COLO829 (cell line): ENCODE data around the gene NCEH1.
A peak's percentile ranks its signal among the peaks of the same experiment; 100 is the strongest.
"Not testable (repeated sequence)": the region's sequence is repeated elsewhere in the genome, so short reads cannot be mapped to it uniquely, and the experiment has no call there.

ENCODE experiments used
- DNase-seq: peaks from one replicate; pipeline ENCODE4 v3.0.0; 2012; ENCODE audit warnings: low spot score

The NCEH1 gene, protein sequence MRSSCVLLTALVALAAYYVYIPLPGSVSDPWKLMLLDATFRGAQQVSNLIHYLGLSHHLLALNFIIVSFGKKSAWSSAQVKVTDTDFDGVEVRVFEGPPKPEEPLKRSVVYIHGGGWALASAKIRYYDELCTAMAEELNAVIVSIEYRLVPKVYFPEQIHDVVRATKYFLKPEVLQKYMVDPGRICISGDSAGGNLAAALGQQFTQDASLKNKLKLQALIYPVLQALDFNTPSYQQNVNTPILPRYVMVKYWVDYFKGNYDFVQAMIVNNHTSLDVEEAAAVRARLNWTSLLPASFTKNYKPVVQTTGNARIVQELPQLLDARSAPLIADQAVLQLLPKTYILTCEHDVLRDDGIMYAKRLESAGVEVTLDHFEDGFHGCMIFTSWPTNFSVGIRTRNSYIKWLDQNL

DNA sequence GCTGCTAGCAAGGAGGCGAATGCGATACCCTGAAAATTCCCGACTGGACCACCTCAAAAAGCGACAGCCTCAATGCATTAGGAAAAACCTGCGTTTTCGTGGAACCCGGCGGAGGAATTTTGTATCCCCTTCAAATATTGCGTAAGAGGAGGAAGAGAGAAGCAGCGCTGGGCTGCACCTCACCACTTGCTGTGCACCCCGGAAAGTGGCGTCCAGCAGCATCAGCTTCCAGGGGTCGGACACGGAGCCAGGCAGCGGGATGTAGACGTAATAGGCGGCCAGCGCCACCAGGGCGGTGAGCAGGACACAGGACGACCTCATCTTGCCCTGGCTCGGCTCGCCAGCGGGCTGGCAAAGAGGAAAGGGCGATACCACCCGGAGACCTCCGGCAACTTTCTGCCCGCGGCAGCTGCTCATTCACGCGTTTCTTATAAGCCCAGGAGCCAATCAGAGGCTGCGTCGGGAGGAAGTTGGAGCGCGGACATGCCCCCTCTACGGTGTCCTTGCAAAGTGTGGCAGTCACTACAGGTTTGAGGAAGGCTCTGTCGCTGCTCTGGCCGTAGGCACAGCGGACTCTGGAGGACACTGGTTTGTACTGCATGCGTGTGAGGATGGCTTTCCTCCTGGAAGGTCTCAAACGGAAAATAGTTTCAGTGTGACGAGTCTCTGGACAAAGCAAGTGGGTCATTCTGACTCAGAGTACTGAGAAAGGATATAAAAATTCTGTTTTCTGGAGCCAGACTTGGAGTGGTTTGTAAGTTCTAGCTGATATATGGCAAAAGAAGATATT lies at the start of gene NCEH1:
Gene NCEH1, minus strand, starts transcription at position 404 of the 790 bp plus-strand sequence. Its CDS starts 83 bp downstream, at position 321.
- DNase-seq: peak; percentile 94

DNA sequence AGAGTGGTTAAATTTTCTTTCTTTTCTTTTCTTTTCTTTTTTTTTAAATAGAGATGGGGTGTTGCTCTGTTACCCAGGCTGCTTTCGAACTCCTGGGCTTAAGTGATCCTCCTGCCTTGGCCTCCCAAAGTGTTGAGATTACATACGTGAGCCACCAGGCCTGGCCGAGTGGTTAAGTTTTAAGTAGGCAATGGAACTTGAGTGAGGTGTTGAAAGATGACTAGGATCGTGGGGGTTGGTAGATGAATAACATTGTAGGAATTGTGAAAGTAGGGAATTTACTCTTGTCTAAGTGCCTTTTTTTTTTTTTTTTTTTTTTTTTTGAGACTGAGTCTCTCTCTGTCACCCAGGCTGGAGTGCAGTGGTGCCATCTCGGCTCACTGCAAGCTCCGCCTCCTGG lies 49.5 kb upstream of the NCEH1 start:
- DNase-seq: not testable (repeated sequence)

DNA sequence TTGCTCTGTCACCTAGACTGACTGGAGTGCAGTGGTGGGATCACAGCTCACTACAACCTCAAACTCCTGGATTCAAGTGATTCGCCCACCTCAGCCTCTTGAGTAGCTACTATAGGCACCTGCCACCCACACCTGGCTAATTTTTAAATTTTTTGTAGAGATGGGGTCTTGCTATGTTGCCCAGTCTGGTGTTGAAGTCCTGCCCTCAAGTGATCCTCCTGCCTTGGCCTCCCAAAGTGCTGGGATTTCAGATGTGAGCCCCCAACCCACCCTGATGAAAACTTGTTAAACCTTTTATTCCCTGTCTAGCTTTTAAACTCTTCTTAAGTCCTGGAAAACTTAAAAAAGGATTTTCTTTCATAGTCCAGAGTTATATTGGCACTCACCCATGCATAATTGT lies 42.3 kb upstream of the NCEH1 start:
- DNase-seq: no peak

DNA sequence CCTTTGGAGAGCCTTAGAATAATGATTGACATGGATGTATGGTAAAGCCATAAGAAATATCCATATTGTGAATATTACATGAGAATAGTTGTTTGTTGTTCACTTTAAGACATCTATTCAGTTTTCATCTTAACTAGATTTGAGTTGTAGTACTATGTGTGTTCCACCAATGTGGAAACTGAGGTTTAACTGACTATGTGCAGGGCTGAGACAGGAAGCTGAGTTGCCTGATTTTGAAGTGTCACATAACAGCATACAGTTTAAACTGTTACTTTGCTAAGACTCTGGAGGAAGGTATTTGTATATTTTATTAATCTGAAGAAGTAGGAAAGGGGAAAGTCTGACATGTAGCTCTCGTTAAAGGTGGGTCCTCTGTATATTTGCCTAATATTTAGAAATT lies 41.8 kb upstream of the NCEH1 start:
- no peak for DNase-seq

DNA sequence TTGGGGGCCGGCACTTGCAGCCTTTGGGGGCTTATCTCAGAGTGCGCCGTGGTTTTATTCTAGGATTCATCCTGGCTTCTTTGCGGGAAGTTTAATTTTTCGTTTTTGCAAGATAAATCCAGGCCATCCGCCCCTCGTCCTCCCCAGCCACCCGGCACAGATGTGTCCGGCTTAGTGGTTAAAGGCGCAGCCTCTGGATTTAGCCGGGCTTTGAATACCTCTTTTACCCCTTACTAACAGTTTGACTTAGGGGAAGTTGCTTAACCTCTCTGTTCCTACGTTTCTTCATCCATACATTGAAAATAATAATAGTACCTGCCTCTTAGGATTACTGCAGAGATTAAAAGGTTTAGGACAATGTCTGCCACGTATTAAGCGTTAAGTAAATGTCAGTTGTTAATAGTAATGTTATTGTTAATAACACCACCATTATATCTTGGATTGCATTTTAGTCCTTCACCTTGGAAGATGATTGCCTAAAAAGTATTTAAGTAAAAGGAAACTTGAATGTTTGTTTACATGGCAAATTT lies 40.4 kb upstream of the NCEH1 start:
- peak; percentile 31 for DNase-seq

DNA sequence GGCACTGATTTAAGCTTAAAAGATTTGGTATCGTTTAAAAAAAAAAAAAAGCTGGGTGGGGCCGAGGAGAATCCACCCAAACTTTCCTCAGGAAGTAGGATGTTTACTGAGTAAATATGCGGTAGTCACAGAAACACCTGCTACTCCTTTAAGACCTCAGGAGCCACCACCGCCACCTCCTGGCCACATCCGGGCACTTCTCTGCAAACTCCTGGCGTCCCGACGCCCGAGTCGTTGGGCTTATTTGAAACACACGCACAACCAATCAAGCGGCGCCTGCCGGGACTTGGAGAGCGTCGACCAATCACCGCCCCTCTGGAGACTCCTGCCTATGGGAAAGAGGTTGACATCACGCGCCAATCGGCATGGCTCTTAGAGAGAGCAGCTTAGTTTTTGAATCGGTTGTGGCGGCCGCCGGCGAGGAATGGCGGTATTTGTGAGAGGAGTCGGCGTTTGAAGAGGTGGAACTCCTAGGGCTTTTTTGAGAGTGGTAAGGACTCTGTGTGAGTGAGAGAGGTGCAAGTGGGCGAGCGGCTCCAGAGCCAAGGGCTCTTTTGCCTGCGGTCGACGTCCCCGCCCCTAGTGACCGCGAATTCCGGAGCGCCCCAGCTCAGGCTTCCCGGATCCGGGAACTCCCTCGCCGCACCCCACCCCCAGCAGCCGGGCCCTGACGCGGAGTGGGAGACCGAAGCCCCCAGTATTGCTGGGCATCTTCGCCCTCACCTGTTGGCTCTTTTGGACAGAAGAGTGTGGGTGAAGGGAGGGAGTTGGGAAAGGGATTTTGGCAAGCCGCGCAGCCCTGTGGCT lies 39.7 kb upstream of the NCEH1 start, which contains the start of gene ECT2:
Gene ECT2, plus strand, starts transcription at position 359 of the 807 bp plus-strand sequence. CDS start 3,805 bp downstream, outside the sequence.
- peak; percentile 99 for DNase-seq

DNA sequence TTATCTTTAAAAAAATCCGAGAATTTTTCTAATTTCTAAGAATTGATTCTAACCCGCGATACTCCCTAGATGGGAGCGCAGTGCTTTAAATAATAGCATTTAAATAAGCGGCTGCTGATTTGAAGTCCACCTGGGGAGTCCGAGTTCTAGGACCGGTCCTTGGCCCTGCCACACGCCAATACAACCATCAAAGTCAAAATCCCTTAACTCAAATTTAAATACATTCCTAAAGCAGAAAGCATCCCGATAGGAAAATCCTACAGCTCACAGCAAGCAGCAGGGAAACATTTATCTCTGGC lies 39.2 kb upstream of the NCEH1 start:
- DNase-seq: no peak

DNA sequence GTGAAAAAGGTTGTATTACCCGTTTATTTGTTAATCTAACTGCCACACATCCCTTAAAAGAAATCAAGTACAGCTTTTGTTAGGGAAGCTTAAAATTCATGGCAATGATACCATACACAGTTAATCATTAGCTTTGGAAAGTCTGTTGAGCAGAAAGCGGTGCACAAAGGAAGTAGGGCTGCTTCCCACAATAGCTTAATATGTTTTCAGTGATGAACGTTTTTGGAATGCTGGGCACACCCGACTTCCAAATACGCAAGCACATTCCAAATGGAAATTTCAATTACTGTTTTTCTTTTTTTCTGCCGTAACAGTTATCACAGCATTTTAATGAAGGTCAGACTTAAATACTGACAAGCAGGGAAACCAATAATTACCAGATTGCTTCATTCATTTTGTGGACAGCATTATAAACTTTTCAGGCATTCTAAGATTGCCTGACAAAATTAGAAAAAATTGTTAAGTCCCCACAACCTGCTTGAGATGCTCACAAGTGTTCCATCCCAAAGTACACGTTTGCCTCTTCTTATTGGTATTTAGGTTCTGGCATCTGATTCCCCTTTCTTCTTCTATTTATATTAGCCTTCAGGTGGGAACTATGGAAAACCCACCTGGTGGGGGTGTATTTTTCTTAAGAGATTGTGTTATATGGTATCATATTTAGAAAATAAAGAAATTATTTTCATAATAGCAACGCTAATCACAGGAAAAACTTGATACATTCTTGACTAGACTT lies 38.5 kb upstream of the NCEH1 start:
- DNase-seq: peak; percentile 68

DNA sequence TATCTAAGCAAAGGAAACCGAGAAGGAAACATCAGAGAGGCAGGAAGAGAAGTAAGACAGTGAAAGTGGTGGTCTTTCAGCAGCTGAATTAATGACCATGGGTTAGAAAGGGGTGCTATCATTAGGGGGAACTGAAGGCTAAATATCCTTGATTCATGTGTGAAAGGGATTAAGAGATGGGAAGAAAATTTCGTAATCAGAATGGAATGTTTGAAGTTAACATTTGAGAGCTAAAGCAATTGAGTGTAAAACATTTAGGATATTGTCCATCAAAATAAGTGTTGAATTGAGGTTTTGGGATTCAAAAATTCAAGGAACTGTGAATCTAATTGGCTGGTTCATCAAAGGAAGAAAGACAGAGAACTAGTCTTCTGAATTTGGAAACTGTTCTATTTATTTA lies 35.6 kb upstream of the NCEH1 start:
- no peak for DNase-seq

DNA sequence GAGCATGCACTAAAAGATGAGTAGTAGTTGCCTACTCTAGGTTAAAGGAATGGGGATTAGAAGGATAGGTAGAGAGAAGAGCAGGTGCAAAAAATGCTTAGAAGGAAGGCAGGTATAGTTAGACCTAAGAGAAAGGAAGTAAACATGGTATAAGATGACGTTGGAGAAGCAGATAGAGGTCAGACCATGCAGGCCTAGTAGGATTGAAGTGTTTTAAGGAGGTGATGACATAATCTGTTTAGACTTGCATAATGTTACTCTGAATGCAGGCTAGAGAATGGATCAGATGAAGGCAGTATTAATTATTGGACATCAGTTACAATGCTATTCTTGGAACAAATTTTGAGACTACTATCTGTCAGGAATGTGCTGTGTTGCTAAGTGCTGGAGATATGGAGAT lies 28.6 kb upstream of the NCEH1 start:
- DNase-seq: no peak

DNA sequence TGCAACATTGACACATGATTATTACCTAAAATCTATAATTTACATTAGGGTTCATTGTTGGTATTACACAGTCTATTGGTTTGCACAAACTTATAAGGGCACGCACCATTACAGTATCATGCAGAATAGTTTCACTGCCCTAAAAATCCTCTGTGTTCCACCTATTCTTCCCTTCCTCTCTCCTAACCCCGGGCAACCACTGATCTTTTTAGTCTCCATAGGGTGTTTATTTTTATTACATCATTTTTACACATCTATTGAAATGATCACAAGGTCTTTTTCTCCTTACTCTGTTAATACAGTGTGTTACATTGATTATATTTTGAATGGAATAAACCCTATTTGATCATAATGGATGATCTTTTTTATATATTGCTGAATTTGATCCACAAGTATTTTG lies 24.1 kb upstream of the NCEH1 start:
- no peak for DNase-seq

DNA sequence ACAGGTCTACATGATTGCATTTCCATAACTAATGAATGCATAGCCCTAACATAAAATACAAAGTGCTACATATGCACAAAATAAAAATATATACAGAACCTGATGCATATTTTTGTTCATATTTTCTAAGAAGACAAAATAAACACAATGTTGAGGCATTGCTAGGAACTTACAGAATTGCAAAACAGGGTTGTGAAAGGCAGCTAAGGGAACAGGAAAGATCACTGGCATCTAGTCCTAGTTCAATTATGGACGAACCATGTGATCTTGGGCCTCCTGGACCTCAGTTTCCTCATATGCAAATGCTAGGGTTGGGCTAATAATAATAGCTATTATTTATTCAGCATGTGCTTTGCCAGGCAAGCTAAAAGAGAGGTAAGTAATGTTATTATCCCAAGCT lies 15.5 kb upstream of the NCEH1 start:
- DNase-seq: no peak

DNA sequence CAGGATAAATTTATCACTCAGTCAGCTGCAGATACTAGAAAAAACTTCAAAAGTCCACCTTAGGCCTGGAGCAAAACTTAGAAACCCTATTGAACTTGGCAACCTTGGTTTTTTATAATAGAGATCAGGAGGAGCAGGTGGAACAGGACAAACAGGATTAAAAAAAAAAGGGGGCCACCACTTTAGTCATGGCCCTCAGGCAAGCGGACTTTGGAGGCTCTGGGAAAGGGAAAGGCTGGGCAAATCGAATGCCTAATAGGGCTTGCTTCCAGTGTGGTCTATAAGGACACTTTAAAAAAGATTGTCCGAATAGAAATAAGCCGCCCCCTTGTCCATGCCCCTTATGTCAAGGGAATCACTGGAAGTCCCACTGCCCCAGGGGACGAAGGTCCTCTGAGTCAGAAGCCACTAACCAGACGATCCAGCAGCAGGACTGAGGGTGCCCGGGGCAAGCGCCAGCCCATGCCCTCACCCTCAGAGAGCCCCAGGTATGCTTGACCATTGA lies 11.7 kb upstream of the NCEH1 start:
- not testable (repeated sequence) for DNase-seq

DNA sequence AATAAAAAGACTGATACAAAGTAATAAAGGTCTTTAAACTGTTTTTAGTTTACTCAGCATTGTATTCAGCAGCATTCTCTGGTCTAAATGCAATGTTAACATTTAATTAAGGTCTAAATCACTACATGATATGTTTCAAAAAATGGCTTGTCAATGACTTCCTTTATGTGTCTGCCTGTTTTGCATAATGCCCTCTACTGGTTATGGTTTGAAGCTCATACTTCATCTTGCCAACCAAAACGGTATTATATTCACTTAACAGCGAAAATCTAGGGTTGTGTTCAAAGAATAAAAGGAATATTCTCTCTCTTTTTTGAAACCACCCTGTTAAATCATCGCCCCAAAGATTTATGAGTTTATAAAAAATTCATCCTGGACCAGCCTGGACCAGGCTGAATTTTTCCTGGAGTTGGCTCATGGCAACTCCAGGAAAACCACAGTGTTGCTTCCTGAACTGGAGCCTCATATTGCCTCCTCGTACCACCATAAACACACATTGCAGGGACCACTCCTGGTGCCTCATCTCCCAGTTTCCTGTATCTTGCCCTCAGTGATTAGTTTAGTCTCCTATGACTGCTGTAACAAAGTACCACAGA lies 6.7 kb upstream of the NCEH1 start:
- peak; percentile 76 for DNase-seq

DNA sequence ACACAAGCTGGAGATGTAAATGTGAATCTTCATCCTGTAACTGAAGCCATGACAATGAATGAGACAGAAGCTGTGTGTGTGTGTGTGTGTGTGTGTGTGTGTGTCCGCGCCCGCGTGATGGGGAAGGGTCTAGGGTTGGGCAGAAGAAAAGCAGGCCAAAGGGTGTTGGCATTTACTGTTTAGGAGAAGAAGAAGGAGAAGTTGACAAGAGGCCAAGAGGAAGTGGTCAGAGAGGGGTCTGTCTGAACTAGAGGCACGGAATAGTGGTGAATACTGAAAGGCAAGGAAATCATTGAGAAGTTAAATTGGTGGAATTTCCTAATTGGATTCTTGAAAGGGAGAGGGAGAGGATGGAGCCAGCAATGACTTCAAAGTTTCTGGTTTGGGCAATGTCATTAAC lies 5.6 kb upstream of the NCEH1 start:
- DNase-seq: no peak

DNA sequence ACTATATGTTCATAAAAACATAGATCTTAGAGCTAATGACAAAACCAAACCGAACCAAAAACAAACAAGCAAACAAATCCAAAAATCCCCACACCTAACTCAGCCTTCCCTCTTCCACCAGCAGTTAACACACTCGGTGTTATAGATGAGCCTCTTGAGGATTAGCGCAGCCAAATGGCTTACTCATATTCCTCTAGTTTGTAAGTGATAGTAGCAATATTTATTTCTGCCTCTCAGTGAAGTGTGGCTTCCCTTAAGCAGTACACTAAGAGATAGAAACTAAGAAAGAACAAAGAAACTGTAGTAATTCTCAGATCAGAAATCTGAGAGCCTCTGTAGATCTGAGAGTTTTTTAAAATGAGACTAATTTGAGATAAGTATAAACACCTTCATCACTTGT lies 2.4 kb upstream of the NCEH1 start:
- no peak for DNase-seq

DNA sequence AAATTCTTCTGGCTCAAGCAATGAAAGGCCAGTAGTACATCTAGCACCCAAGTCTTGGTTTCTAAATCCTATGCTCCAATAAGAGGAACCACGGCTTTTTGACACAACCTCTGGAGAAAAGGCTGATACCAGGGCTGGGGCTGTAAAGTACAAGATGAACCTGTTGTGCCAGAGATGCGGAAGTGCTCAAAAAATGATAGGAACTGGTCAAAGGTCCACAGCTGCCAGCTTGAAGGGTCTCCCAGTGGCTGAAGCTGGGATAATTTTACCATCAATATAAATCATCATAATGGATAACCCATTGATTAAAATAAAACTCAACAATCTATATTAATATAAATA lies 558 bp upstream of the NCEH1 start:
- DNase-seq: no peak

DNA sequence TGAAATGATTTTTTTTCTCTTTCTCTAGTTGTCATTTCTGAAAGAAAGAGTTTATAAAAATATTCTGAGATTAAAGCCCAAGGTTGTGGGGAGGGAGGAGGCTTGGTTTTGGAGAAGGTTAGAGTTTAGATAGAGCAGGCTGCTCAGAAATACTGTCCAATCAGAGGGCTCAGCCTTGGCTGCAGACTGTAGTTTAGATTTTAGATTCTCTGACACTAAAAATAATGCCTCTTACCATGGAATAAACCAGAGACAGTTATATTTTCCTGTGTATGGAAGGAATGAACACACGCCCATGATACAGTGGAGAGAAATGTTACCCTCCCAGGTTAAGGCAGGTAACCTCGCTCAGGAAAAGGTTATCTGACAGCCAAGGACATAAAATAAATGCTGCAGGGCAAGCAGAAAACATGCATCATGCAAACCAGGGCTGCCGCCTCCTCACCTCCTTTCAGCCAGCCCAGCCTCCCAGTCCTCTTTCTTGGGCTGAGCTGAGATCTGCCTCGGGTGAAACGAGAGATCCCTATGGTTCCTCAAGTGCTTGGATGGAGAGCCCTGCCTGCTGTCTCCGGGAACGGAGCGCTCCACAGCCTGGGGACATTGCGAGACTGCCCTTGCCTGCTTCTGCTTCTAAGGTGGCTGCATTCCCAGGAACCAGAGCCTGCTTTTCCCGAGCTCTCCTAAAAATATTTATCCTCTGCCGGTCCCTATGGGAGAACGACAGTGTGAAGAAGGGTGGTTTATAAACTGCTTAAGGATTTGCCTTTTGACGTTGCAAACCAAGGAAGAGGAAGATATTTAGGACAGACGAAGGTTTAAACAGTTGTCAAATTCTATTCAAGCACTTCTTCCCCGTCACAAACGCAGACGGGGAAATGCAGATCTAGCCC lies 848 bp downstream of the NCEH1 start:
- DNase-seq: peak; percentile 35

DNA sequence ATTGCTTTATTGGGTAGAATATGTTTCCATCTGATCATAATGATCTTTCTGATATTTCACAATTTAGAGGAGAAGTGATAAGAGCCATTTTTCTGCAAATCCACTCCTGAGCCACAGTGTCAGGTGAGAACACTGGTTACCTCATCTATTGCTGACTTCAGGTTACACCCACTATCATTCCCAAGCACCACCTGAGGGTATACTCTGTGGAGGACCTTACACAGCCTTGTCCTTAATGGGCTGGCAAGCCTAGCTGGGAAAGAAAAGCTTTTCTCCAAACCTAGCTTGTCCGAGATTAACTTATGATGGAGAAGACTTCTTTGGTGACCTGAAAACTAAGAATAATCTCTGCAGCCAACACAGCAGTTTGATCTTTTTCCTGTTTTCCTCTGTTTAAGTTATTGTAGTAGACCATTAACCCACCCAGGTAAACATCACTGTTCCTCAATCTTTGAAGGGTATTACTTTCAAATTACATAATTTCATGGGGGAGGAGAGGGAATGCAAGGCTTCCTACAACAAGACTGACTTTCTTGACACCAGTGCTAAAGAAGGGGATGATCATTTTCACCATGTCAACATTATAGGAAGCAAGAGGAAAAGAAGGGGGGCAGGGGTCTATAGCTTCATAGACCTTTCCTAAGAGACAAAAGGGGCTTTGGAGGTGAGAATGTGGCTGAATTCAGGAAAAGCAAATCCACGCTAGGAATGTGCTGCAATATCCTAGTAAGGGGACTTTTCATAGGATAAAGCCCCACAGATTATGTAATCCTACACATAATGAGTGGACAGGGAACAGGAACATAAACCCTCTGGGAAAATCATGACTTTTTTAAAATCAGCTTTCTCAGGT lies 1.7 kb downstream of the NCEH1 start:
- no peak for DNase-seq
